ENCODE results near the gene SEC22B.
"Not testable (repeated sequence)": the region's sequence is repeated elsewhere in the genome, so short reads cannot be mapped to it uniquely, and the experiment has no call there.

The SEC22B gene

GRCh38 chr1:120144626-120145025 lies 31.7 kb downstream of the SEC22B start:
- DNase-seq = not testable (repeated sequence)

- DNase-seq = not testable (repeated sequence)
Measured at GRCh38 chr1:120144169-120144568, 32.2 kb downstream of the SEC22B start.

DNA sequence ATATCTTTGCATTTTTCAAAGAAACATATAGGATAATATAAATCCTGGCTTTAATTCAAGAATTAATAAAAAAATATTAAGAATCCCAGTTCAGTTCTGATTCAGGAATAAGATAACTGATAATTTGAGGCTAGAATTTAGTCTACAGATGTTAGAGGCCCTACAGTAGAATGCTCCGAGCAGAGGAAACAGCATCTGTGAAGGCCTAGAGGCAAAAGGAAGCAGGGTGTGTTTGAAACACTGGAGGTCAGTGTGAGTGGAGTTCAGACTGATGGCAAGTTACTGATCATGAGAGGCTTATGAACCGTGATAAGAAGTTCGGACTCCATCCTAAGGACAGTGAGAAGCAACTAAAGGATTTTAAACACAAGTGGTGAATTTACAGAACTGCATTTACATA lies 33.0 kb downstream of the SEC22B start:
- DNase-seq = not testable (repeated sequence)

DNA sequence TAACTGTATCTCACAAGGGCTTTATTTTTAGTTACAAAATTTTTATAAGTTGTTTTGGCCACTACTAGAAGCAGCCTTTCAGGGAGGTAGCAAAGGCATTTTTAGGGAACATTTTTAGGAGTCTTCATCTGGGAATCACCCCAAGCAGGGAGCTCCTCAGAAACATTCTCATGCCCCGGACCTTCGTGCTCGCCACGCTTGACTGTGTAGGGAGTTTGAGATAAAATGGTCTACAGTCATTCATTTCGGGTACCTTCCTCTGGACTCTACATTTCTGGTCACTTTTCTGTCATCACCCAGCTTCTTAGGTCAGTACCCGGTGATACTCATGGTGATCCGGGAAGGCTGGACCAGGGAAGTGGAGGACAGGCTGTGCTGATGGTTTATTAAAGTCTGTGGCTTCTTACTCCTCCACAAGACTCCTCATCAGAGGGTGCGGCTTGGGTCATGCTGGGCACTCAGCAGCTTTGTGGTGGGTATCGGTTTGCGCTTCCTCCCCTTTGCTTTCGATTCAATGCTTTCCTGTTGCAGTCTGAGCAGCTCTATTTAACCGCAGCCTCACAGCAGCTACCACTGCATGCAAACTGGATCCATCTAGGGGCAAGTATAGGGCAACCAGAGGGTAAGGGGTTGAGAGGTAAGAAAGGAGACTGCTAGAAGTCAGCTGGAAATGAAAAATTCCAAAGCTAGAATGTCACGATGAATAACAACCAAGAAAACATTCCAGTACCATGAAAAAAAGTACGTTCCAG lies 33.6 kb downstream of the SEC22B start:
- not testable (repeated sequence) for DNase-seq

GRCh38 chr1:120141865-120142264 lies 34.5 kb downstream of the SEC22B start:
- DNase-seq = not testable (repeated sequence)

DNA sequence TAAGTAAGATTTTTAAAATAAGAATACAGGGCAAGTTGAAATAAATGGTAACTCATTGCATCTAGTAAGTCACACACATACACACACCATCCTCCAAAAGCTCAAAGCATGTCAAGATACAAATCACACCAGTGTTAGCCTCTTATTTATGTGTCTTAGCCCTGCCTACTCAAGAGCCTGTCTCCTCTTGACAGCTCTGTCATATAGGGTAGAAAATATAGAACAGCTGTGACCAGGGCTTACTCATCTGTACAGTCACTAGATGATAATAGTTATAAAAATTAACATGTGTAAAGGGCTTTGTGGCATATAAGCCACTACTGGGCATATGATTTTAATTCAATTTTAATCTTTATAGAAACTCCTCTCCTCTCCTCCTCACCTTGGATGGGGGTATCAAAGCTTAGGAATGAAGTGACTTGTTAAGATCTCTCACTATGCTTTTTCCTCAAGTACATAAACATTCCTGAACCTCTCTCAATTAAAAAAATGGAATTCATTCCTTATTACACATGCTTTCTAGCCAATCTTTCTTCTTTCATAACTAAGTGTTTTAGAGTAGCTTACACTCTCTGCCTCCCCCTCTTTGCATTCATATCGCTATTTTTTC lies 35.6 kb downstream of the SEC22B start:
- not testable (repeated sequence) for DNase-seq

- not testable (repeated sequence) for DNase-seq
Measured at GRCh38 chr1:120136086-120136485, 40.2 kb downstream of the SEC22B start.

- not testable (repeated sequence) for DNase-seq
Measured at GRCh38 chr1:120133928-120134325, 42.4 kb downstream of the SEC22B start.

GRCh38 chr1:120133228-120133927 lies 42.9 kb downstream of the SEC22B start:
- DNase-seq = no peak

DNA sequence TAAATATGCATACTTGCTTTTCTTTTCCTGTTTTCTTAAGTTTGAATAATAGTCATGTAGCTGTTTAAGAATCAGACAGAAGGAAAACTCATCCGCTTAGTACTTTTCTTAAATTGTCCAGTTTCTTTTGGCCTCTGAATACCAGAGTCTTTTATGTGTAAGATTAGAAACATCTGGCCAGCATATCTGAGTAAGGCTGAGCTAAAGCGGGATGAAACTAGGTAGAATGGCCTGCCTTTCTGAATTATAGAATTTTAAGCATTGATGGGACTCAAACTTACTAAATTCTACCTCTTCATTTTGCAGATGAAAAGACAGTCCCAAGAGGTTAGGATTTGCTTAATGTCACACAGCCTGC lies 43.9 kb downstream of the SEC22B start:
- not testable (repeated sequence) for DNase-seq

GRCh38 chr1:120131611-120132405 lies 44.5 kb downstream of the SEC22B start:
- DNase-seq = not testable (repeated sequence)

DNA sequence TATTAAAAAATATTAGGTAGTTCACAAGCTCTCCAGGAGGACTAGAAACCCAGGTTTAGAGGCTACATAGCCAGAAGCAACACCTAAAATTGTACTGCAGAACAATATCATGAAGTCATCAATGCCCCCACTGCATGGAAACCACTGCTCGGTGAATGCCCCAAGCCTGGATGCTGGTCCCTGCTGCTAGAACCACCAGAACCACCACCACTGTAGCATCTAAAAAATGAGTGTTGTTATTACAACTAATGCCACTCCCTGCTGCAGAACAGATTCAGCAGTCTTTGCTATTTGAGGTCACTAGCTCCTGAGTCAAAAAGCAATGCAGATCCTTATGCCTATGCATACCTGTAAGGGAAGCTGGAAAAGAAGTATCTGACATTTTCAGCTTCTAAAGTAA lies 48.4 kb downstream of the SEC22B start:
- DNase-seq = not testable (repeated sequence)

- not testable (repeated sequence) for DNase-seq
Measured at GRCh38 chr1:120126216-120126615, 50.1 kb downstream of the SEC22B start.

- DNase-seq = not testable (repeated sequence)
Measured at GRCh38 chr1:120124628-120125027, 51.7 kb downstream of the SEC22B start.

DNA sequence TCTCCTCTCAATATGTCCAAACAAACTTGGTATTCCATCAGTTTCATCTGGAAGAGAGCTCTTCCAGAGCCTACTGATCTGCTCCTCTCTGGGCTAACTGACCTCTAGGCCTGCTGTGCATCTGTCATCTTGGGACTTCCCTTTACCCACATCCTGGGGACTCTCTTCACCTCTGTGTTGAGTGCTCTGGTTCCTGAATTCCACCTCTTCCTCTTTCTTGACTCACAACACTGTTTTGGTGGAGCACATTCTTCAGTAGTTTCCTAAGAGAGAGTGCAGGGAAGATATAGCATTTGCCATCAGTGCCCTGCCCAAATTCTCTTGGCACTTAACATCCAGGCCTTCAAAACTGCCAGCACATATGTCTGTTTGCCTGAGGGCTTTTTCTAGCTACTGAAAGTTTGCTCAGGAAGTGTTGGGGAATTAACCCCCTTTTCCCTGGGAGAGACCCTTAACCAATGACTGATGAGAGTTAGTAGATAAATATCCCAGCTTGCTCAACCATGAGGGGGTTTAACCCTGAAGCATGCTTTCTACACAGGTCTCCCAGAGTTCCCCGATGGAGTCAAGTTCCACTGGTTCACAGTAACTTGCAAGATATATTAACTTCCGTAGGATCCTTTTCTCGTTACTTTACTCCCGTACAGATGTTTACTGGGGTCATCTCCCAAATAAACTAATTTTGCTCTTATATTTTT lies 52.4 kb downstream of the SEC22B start:
- not testable (repeated sequence) for DNase-seq

DNA sequence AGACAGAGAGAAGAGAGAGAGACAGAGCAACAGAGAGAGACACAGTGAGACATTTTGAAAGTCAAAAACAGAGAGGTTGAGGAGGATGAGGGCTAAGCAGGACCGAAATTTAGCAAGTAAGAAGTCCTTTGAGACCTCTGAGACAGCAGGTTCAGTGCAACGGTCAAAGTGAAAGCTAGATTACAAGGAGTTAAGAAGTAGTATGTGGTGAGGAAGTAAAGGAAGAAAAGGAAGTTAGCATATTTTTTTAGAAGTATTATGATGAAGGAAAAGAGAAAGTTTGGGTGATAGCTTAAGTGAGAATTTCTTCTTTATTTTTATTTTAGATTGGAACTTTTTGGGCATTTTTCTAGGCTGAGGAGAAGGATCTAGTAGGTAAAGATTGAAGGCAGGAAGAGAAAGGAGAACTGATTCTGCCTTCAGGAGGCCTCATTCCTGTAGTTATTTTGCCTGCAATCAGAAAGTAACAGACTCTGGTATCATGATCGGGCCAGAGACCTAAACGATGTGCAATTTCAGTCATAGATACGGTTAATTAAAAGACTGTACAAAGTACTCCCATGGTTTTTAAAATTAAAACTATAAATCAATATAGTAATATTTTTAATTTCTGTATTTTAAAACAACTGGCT lies 53.9 kb downstream of the SEC22B start:
- DNase-seq = not testable (repeated sequence)

- not testable (repeated sequence) for DNase-seq
Measured at GRCh38 chr1:120121830-120122229, 54.5 kb downstream of the SEC22B start.

GRCh38 chr1:120120525-120120924 lies 55.8 kb downstream of the SEC22B start:
- DNase-seq = not testable (repeated sequence)

- not testable (repeated sequence) for DNase-seq
Measured at GRCh38 chr1:120117371-120118177, 58.7 kb downstream of the SEC22B start.

DNA sequence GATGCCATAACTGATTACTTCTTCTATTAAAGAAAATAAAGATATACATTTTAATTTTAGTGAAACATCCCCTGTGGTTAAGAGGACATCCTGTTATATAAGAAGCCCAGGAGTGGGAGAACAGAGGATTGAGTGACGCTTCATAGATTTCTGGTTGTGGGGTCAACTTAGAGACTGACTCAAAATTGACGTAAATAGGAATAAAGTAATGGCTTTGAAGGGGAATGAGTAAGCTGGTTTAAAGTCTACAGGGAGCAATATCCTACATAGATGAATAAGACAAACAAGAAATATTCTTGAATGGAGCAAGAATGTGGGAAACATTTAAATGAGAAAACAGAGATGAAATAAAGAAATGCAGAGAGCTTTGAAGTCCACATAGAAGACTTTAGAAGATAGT lies 60.2 kb downstream of the SEC22B start:
- not testable (repeated sequence) for DNase-seq

DNA sequence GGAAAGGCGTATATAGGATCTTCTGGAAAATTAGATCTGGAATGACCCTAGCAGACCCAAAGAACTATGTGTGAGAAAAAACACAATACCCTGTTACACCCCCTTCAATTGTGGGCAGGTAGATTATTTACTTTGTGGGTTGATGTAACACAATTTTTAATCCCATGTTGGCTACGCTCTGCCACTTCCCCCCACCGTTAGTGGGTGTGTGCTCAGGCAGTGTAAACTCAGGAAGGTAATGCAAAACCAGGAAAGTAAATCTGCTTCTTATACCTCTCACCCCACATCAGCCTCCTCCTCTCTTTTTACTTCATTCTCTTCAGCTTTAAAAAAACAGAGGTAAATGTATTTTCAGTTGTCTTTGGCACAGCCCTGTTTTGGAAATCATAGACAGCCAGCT lies 63.2 kb downstream of the SEC22B start:
- not testable (repeated sequence) for DNase-seq
